ENCODE results near the gene MTCL3.

MTCL3 gene

DNA sequence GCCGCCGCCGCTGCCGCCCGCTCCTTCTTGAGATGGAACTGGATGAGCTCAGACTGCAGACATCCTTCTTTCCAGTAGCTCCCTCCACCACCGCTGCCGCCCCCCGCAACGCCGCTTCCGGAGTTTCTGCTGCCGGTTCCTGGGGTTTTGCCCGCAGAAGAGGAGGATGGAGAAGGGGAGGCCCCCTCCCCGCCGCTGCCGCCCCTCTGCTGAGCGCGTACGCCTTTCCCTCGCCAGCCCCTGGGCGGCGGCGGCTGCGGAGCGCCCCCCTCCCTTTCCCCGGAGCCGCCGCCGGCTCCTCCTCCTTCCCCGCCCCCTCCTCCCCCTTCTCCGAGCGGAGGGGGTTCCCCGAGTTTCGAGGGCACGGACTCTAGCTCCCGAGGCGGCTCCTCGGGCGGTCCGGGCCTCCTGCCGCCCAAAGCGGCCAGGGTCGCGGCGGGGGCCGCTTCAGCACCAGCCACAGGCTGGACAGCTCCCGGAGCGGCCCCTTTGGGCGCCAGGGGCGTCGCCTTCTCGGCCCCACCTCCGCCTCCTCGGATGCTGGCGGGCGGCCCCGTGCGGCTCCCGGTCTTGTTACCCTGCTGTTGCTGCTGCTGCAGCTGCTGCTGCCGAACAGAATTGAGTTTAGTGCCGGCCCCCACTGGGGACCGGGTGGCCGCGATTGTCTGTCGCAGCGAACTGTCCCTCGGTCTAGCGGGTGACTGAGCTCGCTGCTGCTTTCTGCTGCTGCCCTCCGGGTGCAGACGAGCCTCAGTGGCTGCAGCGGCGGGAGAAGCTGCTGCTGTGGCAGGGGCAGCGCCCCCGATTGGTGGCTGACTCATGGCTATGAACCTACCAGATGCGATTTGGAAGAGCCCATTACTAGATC is 3.1 kb downstream of the MTCL3 start (continued):
- TF ChIP-seq KDM6A (CRISPR knock-in tag; IDR thresholded peaks at IDR 0.05; ENCODE audit: low read depth) (no peak), PRDM4 (CRISPR knock-in tag; IDR thresholded peaks at IDR 0.05; ENCODE audit: borderline replicate concordance) (no peak), ZNF235 (CRISPR knock-in tag; IDR thresholded peaks at IDR 0.05; ENCODE audit: borderline replicate concordance) (peak; percentile 78), ZNF337 (CRISPR knock-in tag; IDR thresholded peaks at IDR 0.05; ENCODE audit: borderline replicate concordance, low read depth) (no peak), ZNF232 (CRISPR knock-in tag; IDR thresholded peaks at IDR 0.05; ENCODE audit: borderline replicate concordance) (peak; percentile 42; the same call in 1 of the 2 replicates), ATF7-NPFF (CRISPR knock-in tag; IDR thresholded peaks at IDR 0.05; ENCODE audit: low read depth) (peak; percentile 54; the same call in 1 of the 2 replicates), U2AF2 (IDR thresholded peaks at IDR 0.05; ENCODE audit: low read depth, low read length) (no peak), ZNF124 (CRISPR knock-in tag; IDR thresholded peaks at IDR 0.05) (peak; percentile 78), DZIP1 (CRISPR knock-in tag; IDR thresholded peaks at IDR 0.05) (no peak), PRPF4 (IDR thresholded peaks at IDR 0.05; ENCODE audit: low read depth, low read length, poor library complexity, severe bottlenecking) (no peak), JARID2 (CRISPR knock-in tag; IDR thresholded peaks at IDR 0.05; ENCODE audit: insufficient replicate concordance) (no peak), ZNF616 (CRISPR knock-in tag; IDR thresholded peaks at IDR 0.05; ENCODE audit: low read depth) (no peak), ZNF580 (CRISPR knock-in tag; IDR thresholded peaks at IDR 0.05; ENCODE audit: borderline replicate concordance, low read depth) (peak; percentile 90; the same call in 1 of the 2 replicates), ZNF652 (CRISPR knock-in tag; IDR thresholded peaks at IDR 0.05; ENCODE audit: borderline replicate concordance, low read depth) (no peak), ZNF570 (CRISPR knock-in tag; IDR thresholded peaks at IDR 0.05; ENCODE audit: borderline replicate concordance) (no peak)
- TF ChIP-seq, protein P1, sequence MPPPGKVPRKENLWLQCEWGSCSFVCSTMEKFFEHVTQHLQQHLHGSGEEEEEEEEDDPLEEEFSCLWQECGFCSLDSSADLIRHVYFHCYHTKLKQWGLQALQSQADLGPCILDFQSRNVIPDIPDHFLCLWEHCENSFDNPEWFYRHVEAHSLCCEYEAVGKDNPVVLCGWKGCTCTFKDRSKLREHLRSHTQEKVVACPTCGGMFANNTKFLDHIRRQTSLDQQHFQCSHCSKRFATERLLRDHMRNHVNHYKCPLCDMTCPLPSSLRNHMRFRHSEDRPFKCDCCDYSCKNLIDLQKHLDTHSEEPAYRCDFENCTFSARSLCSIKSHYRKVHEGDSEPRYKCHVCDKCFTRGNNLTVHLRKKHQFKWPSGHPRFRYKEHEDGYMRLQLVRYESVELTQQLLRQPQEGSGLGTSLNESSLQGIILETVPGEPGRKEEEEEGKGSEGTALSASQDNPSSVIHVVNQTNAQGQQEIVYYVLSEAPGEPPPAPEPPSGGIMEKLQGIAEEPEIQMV (CRISPR knock-in tag; IDR thresholded peaks at IDR 0.05; ENCODE audit: low read depth), result peak; percentile 51; the same call in 1 of the 2 replicates
- TF ChIP-seq, protein P2, sequence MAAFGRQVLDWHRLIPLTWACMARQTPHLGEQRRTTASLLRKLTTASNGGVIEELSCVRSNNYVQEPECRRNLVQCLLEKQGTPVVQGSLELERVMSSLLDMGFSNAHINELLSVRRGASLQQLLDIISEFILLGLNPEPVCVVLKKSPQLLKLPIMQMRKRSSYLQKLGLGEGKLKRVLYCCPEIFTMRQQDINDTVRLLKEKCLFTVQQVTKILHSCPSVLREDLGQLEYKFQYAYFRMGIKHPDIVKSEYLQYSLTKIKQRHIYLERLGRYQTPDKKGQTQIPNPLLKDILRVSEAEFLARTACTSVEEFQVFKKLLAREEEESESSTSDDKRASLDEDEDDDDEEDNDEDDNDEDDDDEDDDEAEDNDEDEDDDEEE (CRISPR knock-in tag; IDR thresholded peaks at IDR 0.05), result no peak
- TF ChIP-seq, protein P3, sequence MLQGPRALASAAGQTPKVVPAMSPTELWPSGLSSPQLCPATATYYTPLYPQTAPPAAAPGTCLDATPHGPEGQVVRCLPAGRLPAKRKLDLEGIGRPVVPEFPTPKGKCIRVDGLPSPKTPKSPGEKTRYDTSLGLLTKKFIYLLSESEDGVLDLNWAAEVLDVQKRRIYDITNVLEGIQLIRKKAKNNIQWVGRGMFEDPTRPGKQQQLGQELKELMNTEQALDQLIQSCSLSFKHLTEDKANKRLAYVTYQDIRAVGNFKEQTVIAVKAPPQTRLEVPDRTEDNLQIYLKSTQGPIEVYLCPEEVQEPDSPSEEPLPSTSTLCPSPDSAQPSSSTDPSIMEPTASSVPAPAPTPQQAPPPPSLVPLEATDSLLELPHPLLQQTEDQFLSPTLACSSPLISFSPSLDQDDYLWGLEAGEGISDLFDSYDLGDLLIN (CRISPR knock-in tag; IDR thresholded peaks at IDR 0.05; ENCODE audit: borderline replicate concordance), result no peak

Data from HepG2 (cell line).